Measurements from ENCODE around the gene SDHC.

DNA sequence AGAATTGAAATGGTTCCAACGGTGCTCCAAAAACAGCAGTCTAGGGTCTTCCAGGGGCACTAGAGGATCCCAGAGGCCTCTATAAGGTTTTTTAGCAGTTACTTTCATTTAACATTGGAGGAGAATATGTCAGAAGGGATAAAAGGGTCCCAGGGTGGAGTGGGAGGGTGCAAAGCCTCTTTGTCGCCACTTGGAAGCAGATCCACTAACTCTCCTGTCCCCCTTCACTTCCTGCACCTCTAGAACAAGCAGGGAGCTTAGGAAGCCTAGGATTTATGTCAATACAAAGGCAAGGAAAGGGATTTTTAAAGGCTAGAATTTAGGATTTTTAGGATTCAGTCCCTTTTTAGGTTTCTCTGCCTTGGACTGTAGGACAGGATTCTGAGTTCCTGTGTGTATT, 47.3 kb upstream of the SDHC start:
- TF ChIP-seq, protein P1, sequence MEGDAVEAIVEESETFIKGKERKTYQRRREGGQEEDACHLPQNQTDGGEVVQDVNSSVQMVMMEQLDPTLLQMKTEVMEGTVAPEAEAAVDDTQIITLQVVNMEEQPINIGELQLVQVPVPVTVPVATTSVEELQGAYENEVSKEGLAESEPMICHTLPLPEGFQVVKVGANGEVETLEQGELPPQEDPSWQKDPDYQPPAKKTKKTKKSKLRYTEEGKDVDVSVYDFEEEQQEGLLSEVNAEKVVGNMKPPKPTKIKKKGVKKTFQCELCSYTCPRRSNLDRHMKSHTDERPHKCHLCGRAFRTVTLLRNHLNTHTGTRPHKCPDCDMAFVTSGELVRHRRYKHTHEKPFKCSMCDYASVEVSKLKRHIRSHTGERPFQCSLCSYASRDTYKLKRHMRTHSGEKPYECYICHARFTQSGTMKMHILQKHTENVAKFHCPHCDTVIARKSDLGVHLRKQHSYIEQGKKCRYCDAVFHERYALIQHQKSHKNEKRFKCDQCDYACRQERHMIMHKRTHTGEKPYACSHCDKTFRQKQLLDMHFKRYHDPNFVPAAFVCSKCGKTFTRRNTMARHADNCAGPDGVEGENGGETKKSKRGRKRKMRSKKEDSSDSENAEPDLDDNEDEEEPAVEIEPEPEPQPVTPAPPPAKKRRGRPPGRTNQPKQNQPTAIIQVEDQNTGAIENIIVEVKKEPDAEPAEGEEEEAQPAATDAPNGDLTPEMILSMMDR (IDR thresholded peaks at IDR 0.05): no peak
- no peak for TF ChIP-seq POLR2A (IDR thresholded peaks at IDR 0.05)

All from tibial nerve (tissue), 3 donors.